HG02571 (cell line): ENCODE measurements around the gene NRSN1.

Experiments
- ATAC-seq: cut with Tn5 transposase; IDR thresholded peaks from one replicate; pipeline ENCODE4 v1.9.1; 2021; ENCODE audit warnings: mild to moderate bottlenecking, moderate library complexity; ENCODE audit not compliant: unreplicated experiment

NRSN1 gene

GRCh38 chr6:24125980-24126379 lies at the start of gene NRSN1:
TSS of gene NRSN1 (plus strand) at chr6:24126215. CDS start at chr6:24134328, 8,113 bp downstream.
- ATAC-seq = no peak

GRCh38 chr6:24078200-24078599 lies 47.8 kb upstream of the NRSN1 start:
- no peak for ATAC-seq

- ATAC-seq = no peak
Measured at GRCh38 chr6:24079076-24079475, 46.9 kb upstream of the NRSN1 start.

GRCh38 chr6:24080711-24081110 lies 45.3 kb upstream of the NRSN1 start:
- no peak for ATAC-seq

GRCh38 chr6:24089736-24090135 lies 36.3 kb upstream of the NRSN1 start:
- no peak for ATAC-seq

- no peak for ATAC-seq
Measured at GRCh38 chr6:24092407-24092806, 33.6 kb upstream of the NRSN1 start.

- no peak for ATAC-seq
Measured at GRCh38 chr6:24093381-24093780, 32.6 kb upstream of the NRSN1 start.

GRCh38 chr6:24099181-24099580 lies 26.8 kb upstream of the NRSN1 start:
- ATAC-seq = no peak

GRCh38 chr6:24100024-24100769 lies 25.8 kb upstream of the NRSN1 start:
- ATAC-seq = no peak

GRCh38 chr6:24100770-24101155 lies 25.3 kb upstream of the NRSN1 start:
- ATAC-seq = no peak

- ATAC-seq = no peak
Measured at GRCh38 chr6:24105191-24105590, 20.8 kb upstream of the NRSN1 start.

GRCh38 chr6:24106291-24106690 lies 19.7 kb upstream of the NRSN1 start:
- ATAC-seq = no peak

- ATAC-seq = no peak
Measured at GRCh38 chr6:24107294-24107693, 18.7 kb upstream of the NRSN1 start.

- ATAC-seq = no peak
Measured at GRCh38 chr6:24108056-24108455, 18.0 kb upstream of the NRSN1 start.

GRCh38 chr6:24110417-24110816 lies 15.6 kb upstream of the NRSN1 start:
- no peak for ATAC-seq

GRCh38 chr6:24113891-24114290 lies 12.1 kb upstream of the NRSN1 start:
- no peak for ATAC-seq

- ATAC-seq = no peak
Measured at GRCh38 chr6:24117021-24117420, 9.0 kb upstream of the NRSN1 start.

GRCh38 chr6:24122139-24122538 lies 3.9 kb upstream of the NRSN1 start:
- ATAC-seq = no peak

- ATAC-seq = no peak
Measured at GRCh38 chr6:24126586-24127192, 674 bp downstream of the NRSN1 start.

- no peak for ATAC-seq
Measured at GRCh38 chr6:24127316-24127715, 1.3 kb downstream of the NRSN1 start.

GRCh38 chr6:24131751-24132150 lies 5.7 kb downstream of the NRSN1 start:
- ATAC-seq = no peak

- ATAC-seq = no peak
Measured at GRCh38 chr6:24139080-24139479, 13.1 kb downstream of the NRSN1 start.

GRCh38 chr6:24139639-24140038 lies 13.6 kb downstream of the NRSN1 start:
- no peak for ATAC-seq
